GM10248 (cell line): ENCODE data around the gene ABCC4.

ENCODE experiments used
- CTCF ChIA-PET: fragments of 300-600 bp; sonication (Branson Sonifier 250); formaldehyde crosslinking; extraction: SDS; loops from one replicate; lab custom pipeline; 2021; ENCODE audit warnings: antibody characterized with exemption; lab: Yijun Ruan, JAX
- POLR2A ChIA-PET: fragments of 350-650 bp; sonication (Branson Sonifier 250); formaldehyde crosslinking; extraction: SDS; loops from one replicate; lab custom pipeline; 2020; ENCODE audit warnings: antibody characterized with exemption; lab: Yijun Ruan, JAX
- DNase-seq: peaks from one replicate; pipeline ENCODE4 v3.0.0; 2012; ENCODE audit errors: extremely low spot score
- TF ChIP-seq, protein P1 (sequence below): IDR thresholded peaks from 2 replicates; pipeline ENCODE4 v1.5.1; 2012; ENCODE audit warnings: mild to moderate bottlenecking, low read depth; ENCODE audit errors: extremely low read depth, missing control alignments, control extremely low read depth

The ABCC4 gene

DNA sequence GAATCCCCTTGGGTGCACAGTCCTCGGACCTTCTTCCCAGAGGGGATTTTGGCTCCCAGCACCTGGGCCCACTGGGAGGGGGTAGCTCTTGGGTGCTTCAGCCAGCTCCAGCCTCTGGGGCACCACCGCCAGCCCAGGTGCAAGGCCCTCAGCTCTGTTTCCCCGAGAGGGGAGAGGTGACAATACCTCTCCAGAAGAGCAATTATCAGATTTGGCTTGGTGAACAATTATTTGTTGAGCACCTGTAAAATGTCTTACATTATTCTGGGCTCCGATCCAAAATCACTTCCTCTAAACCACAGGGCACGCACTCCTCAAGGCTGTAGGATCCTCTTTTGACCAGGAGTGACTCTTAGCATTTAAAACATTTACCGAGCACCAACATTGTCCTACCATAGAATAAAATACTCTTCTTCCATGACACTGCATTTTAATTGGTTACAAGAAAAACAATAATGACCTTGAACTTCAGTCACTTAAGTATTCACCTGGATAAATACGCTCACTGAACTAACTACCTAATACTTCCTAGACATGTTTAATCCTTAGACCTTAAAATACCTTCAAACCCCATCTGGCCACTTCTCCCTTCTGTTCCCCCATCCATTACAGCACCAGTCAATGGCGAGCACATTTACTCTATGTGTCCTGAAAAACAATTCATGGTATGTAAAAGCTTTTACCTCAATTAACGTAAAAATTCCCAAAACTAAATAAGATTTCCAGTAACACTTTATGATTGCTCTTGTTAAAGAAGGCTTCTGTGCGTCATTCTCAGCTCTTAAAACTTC is 54.8 kb downstream of the ABCC4 start:
- TF ChIP-seq, protein P1, sequence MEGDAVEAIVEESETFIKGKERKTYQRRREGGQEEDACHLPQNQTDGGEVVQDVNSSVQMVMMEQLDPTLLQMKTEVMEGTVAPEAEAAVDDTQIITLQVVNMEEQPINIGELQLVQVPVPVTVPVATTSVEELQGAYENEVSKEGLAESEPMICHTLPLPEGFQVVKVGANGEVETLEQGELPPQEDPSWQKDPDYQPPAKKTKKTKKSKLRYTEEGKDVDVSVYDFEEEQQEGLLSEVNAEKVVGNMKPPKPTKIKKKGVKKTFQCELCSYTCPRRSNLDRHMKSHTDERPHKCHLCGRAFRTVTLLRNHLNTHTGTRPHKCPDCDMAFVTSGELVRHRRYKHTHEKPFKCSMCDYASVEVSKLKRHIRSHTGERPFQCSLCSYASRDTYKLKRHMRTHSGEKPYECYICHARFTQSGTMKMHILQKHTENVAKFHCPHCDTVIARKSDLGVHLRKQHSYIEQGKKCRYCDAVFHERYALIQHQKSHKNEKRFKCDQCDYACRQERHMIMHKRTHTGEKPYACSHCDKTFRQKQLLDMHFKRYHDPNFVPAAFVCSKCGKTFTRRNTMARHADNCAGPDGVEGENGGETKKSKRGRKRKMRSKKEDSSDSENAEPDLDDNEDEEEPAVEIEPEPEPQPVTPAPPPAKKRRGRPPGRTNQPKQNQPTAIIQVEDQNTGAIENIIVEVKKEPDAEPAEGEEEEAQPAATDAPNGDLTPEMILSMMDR: no peak
- ChIA-PET POLR2A (no interaction called here), CTCF (interaction anchor here (1.6 to 2.3 kb wide), 3 partner anchors 9 to 31 kb away, joined by 5 to 8 read pairs (median 5); no protein-coding TSS in a partner anchor)
- no peak for DNase-seq

- TF ChIP-seq, protein P1: no peak
- DNase-seq: no peak
- POLR2A ChIA-PET: interaction anchor here (0.6 kb wide), 1 partner anchor 37 kb away, joined by 4 read pairs; no protein-coding TSS in a partner anchor
- CTCF ChIA-PET: interaction anchor here (1.0 to 2.2 kb wide), 4 partner anchors 7 to 52 kb away, joined by 3 to 6 read pairs (median 4); no protein-coding TSS in a partner anchor
These were observed 56.2 kb downstream of the ABCC4 start for GRCh38 chr13:95245071-95245470.

GRCh38 chr13:95243207-95243606 is 58.0 kb downstream of the ABCC4 start:
- CTCF ChIA-PET: interaction anchor here (1.1 to 3.4 kb wide), 3 partner anchors 14 to 161 kb away, joined by 3 to 9 read pairs (median 4); no protein-coding TSS in a partner anchor
- POLR2A ChIA-PET: no interaction called here
- TF ChIP-seq, protein P1: no peak
- DNase-seq: no peak

DNA sequence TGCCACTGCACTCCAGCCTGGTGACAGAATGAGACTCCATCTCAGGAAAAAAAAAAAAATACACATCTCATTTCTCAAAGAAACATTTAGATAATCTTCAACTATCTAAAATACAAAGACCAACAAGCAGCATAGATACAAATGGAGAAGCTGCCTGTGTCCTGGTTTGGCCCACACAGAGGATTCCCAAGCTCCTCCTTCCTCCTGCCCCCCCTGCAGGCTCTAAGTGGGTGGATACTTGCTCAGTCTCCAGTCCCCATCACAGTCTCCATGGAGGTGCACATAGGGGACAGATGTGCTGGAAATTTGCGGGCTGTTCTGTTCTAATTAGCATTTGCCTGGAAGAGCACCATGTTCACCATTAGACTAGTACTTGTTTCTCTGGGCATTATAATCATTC is 59.9 kb downstream of the ABCC4 start:
- POLR2A ChIA-PET: no interaction called here
- CTCF ChIA-PET: interaction anchor here (0.7 to 6.7 kb wide), 6 partner anchors 10 to 163 kb away, joined by 3 to 31 read pairs (median 6); no protein-coding TSS in a partner anchor
- no peak for DNase-seq
- TF ChIP-seq, protein P1: no peak

DNA sequence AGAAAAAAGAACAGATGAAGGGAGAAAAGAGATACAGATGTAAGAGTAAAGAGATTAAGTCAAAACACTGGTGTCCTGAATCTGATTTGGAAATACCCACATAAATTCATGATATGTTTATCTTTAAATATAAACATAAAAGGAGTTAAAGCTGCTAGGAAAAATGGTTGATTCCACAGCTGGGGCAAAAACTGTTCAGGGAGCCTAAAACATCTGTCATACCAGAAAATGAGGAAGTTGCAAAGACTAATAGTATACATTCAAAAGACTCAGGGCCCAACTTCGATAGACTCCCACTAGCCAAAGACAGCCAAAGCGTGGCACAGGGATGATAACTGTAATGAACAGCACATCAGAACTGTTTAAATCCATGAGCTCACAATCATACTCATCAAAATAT is 62.0 kb downstream of the ABCC4 start:
- POLR2A ChIA-PET: no interaction called here
- CTCF ChIA-PET: interaction anchor here (0.9 to 6.7 kb wide), 12 partner anchors 9 to 165 kb away, joined by 3 to 31 read pairs (median 3); no protein-coding TSS in a partner anchor
- TF ChIP-seq, protein P1: no peak
- peak; percentile 58 for DNase-seq

GRCh38 chr13:95237310-95237870 is 63.9 kb downstream of the ABCC4 start:
- ChIA-PET CTCF (interaction anchor here (0.8 to 6.7 kb wide), 4 partner anchors 9 to 29 kb away, joined by 3 to 31 read pairs (median 14); no protein-coding TSS in a partner anchor), POLR2A (no interaction called here)
- TF ChIP-seq, protein P1: no peak
- DNase-seq: no peak
